Activated naive CD8-positive, alpha-beta T cell treated with anti-CD3 and anti-CD28 coated beads, Interleukin-2, amount 50 U/mL, for 16 hours (primary cell): ENCODE results near the gene ZNF486.
"Not testable (repeated sequence)": the region's sequence is repeated elsewhere in the genome, so short reads cannot be mapped to it uniquely, and the experiment has no call there.

Experiments used
- DNase-seq: peaks from one replicate; pipeline ENCODE4 v3.0.0-alpha.2; 2020; ENCODE audit warnings: low read depth, low spot score

Gene ZNF486

DNA sequence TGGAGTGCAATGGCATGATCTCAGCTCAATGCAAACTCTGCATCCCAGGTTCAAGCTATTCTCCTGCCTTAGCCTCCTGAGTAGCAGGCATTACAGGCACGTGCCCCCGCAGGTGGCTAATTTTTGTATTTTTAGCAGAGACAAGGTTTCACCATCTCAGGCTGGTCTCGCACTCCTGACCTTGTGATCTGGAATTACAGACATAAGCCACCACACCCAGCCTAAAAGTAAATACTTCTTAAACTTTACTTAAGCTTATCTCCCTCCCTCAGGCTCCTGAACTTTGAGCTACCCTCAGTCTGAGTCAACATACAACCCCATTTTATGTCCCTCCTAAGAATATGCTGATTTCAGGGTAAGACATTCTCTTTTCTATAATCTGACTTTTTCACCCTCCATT, 66.1 kb downstream of the ZNF486 start:
- DNase-seq = no peak

DNA sequence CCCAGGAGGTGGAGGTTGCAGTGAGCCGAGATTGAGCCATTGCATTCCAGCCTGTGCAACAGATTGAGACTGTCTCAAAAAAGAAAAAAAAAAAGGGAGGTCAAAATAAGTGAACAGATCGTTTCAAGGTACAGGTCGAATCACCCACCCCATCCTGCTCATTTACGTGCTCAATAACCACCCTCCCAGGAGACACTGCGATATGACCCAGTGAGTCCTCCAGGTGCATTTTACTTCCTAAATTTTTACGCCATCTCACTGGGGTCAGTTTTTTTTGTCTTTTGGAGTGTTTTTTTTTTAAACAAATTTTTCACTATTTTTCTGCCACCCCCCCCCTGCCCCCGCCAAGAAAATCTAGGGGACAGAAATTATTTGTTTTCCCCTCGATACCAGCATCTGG, 68.1 kb downstream of the ZNF486 start:
- no peak for DNase-seq

DNA sequence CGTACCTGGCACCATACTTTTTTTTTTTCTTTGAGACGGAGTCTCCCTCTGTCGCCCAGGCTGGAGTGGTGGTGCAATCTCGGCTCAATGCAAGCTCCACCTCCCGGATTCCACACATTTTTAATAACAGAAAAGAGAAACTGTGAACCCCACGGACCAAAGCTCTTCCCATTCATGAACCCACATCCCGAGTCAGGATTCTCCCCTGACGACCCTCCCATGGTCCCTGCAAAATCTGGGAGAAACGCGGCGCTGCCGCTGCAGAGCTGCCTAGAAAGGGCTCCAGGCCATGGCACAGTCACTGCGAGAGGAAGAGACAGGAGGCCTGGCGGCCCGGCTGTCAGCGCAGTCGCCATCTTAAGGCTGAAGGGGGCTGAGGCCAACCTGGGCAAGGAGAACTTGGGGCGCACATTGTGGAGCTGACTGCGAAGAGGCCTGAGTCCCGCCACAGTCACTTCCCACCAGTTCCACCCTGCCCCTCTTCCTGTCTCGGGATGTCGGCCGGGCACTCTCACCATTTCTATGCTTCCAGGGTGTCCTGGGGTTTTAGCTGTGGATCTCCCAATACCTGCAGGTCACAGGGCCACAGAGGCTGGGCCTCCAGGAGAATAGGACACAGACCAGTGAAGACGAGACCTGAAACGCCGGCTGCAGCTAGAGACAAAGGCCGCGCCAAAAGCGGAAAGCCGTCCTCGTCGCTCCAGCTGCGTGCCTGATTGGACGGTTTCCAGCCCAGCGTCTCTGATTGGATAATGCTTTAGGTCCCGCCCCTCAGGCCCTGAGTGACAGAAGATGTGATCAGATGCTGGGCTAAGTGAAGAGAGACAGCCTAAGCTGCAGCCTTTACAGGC, 71.0 kb downstream of the ZNF486 start:
- peak; percentile 78 for DNase-seq

DNA sequence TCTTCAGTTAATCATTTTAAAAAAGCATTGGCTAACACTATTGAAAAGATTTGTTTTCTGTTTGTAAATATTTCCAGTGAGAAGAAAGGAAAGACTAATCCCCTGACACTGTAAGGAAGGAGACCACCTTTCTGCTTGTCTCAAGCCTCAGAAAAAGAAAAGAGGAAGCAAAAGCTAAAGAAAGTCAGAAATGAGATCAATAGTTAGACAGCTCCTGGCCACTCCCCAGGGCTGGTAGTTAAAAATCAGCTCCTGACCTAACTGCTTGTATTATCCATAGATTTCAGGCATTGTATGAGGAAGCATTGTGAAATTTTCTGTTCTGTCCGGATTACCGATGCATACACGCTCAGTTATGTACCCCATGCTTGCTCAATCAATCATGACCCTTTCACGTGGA, 76.6 kb downstream of the ZNF486 start:
- no peak for DNase-seq

DNA sequence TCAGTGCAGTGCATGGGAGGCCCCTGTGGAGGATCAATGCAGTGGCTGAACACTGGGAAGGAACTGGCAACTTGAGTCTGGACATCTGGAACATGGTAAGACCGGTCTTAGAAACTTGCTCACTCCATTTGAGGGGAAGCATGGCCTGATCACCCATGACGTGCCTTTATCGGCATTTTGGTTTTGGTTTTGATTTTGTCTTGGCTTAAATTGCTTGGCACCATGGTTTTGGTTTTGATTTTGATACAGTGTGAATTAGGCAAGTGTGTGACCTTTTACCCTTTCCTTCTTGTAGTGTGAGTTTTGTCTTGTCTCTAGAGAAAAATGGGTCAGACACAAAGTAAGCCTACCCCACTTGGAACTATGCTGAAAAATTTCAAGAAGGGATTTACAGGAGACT, 77.3 kb downstream of the ZNF486 start:
- DNase-seq = no peak

DNA sequence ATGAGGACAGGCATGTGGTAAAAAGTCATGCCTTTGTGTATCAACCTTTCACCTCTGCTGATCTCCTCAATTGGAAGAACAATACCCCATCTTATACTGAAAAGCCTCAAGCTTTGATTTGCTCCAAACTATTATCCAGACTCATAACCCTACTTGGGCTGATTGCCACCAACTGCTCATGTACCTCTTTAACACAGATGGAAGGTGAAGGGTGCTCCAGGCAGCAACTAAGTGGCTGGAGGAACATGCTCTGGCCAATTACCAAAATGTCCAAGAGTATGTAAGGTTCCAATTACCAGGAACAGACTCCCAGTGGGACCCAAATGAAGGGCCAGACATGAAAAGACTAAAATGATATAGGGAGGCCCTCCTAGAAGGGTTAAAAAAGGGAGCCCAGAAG, 78.3 kb downstream of the ZNF486 start:
- no peak for DNase-seq

DNA sequence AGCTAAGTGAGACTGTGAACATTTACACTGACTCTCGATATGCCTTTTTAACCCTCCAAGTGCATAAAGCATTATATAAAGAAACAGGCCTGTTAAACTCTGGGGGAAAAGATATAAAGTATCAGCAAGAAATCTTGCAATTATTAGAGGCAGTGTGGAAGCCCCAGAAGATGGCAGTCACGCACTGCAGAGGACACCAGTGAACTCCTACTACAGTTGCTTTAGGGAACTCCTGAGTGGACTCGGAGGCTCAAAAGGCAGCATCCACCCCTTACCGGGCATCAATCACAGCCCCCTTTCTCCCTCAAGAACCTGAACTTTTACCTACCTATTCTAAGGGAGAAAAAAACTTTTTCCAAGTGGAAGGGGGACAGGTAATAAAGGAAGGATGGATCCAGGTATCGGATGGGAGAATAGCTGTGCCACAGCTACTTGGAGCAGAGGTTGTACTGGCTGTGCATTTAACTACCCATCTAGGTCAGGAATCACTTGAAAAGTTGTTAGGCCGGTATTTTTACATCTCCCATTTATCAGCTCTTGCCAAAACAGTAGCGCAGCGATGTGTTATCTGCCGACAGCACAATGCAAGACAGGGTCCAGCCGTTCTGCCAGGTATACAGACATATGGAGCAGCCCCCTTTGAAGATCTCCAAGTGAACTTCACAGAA, 80.1 kb downstream of the ZNF486 start:
- no peak for DNase-seq

DNA sequence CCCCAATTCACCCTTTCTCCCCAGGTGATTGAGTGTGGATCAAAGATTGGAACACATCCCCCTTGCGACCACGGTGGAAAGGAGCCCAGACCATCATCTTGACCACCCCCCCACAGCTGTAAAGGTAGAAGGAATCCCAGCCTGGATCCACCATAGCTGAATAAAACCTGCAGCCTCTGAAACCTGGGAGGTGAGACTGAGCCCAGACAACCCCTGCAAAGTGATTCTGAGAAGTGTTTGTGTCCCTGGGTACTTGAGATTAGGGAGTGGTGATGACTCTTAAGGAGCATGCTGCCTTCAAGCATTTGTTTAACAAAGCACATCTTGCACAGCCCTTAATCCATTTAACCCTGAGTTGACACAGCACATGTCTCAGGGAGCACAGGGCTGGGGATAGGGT, 81.2 kb downstream of the ZNF486 start:
- DNase-seq = not testable (repeated sequence)
